Stimulated activated CD4-positive, alpha-beta T cell treated with anti-CD3 and anti-CD28 coated beads, Interleukin-4, amount 100 ng/mL, for 1 hour (primary cell): ENCODE results near the gene LRRC25.

Experiments used
- DNase-seq: peaks from one replicate; pipeline ENCODE4 v3.0.0-alpha.2; 2020

Gene LRRC25

DNA sequence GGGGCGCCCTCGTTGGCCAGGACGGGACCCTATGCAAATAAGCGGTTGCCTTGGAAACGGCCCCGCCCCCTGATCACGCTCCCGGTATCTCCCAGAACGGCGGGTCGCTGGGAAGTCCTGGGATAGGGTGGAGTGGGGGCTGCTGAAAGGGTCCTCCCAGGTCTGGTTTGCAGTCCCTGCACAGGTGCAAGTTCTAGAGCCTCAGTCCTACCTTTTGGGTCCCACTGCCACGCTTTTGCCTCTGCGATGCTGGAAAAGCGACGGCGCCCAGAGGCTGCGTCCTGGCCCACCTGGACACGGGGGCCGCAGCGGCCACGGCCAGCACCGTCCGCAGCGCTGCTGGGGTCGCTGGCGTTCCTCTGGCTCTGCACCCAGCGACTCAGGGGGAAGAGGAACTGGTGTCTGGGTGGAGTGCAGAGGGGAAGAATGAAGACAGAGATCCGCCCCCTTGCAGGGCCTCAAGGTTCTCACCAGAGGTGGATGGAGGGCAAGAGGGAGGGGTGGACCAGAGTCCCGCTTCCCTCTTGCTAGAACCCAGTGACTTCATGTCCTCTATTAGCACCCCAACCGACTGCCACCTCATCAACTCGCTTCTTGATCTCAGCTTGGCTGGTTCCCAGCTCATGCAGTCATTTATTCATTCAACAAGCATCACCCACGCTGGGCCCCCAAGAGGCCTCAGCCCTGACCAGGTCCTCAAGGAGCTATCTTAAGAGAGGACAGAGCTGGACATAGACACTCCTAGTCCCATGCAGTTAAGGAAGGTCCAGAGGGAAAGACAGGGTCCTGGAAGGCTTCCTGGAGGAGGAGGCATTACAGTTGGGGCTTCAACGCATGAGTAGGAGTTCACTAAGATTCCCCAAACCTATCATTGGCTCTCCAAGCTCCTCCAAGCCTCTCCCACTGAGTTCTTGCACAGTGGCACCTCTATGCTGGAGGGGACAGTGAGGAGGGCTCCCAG is at the start of gene LRRC25:
TSS of gene LRRC25 (minus strand) at position 381 of the 961 bp plus-strand sequence. CDS start 659 bp downstream, outside the sequence.
- no peak for DNase-seq

DNA sequence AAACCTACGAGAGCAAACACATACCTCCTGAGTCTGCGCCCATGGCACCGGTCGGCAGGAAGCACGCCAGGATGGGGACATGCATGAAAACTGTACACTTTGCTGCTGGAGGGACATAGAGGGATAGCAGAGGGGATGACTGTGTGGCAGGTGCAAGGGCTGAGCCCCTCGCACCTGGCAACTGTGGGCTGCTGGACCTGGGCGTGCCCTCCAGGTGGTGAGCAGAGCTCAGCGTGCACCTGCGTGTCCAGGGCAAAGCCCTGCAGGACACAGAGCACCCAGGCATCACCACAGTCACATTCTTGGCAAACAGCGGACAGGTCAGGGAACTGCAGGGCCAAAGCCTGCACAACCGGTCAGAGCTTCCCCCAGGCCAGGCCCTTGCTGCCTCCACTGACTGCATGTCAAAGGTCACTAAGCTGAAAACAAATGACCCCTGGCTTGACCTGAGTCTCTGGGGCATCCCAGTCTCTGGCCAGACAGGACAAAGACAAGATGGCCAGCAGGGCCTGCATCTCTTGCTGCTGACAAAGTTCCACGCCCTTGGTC is 49.5 kb upstream of the LRRC25 start:
- no peak for DNase-seq

DNA sequence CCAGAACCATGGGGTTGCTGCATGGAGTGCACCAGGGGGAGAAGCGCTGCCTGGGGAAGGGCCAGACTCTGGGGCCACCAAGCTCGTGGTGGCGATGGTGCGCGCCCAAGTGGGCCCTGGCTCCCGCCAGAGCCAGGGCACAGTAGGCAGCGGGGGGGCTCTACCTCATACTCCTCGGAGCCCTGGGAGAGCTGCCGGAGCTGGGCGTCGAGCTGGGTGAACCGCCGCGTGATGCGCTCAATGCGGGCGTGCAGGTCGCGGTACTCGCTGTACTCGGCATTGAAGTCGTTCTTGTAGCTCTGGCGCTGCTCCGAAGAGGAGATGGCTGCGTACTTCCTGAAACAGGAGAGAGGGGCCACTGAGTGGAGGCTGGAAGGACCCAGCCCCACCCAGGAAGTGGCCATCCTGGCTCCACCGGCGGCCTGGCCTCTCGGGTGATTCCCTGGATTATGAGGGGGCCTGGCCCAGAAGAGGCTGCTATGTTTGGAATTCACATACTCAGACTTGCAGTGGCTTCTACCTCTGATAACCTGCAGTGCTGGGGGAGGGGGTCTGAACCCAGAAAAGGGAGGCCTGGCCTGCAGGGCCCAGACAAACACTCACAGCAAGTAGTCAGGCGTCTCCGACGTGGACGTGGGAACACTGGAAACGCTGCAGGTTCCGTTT is 48.9 kb upstream of the LRRC25 start:
- no peak for DNase-seq

DNA sequence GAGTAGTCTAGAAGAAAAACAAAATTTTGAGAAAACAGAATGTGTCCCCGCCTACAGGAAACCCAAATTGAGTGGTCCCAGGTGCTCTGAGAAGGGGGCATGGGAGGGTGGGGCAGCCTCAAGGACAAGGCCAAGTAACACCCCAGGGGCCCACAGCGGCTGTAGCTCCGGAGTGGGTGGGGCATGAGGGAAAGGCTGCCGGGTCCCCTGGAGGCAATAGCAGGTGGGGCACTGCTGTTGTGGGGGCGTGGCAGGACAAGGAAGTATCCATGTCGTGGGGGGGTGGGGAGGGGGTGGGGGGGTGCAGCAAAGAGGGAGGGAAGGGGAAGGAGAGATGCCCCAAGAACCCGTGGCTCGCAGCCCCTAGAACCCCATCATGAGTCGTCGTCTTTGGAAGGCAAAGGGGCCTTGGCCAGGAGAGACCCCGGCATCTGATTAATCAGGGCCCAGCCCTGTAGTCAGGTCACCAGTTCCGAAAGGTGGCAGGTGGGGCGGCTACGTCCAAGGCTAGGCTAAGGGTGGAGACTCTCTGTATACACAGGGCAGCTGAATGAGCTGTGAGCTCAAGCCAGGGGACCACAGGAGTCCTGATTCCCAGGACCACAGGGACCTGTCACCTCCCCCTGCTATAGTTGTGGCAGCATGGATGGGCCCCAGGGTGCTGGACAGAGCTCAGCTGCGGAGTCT is 48.0 kb upstream of the LRRC25 start:
- no peak for DNase-seq

DNA sequence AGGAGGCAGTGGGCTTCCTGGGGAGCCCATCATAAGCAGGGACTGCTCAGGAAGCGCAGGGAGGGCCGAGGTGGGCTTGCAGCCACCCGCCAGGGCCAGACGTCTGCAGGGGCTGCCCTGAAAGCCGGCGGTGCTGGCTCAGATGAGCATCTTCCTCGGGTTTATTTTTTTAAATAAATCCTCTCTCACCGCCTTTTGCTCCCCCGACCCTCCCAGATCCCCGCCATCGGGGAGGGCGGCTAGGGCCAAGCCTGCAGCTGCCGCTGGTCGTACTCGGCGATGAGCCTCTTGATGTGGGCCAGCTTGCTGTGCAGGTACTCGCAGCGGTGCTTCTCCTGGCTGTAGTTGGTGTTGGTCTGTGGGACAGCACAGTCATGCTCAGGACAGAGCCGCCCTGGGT is 47.1 kb upstream of the LRRC25 start:
- no peak for DNase-seq

DNA sequence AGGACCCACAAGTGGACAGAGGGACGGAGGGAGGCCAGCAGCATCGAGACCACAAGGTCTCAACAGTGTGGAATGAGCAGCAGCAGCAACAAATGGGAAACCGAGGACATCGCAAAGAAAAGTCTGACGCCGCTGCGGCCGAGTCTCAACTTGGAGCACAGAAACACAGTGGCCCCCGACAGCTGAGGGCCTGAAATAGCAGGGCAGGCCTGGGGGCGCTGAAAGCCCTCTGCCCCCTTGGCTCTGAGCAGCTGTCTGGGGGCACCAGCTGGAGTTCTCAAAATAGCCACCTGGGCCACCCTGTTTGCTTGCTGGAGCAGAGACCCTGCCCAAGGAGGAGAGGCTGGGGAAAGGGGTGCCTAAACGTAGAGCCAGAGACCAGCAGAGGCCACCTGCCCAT is 46.4 kb upstream of the LRRC25 start:
- no peak for DNase-seq

DNA sequence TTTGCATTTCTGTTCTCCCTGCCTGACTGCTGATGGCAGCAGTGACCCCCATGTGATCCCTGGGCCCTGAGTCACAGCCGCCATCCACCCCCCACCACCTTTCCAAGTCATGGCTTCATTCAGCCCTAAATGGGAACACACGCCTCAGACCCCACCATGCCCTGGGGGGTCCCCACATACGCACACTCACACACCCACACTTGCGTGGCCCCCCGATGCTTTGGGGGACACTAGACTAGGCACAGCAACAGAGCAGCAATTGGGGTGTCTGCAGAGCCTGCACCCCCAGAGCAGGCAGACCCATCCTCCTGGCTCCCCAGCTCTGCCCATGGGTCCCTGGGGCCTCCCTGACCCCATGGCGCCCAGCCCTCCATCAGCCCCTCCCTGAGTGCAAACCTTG is 46.0 kb upstream of the LRRC25 start:
- DNase-seq: no peak

DNA sequence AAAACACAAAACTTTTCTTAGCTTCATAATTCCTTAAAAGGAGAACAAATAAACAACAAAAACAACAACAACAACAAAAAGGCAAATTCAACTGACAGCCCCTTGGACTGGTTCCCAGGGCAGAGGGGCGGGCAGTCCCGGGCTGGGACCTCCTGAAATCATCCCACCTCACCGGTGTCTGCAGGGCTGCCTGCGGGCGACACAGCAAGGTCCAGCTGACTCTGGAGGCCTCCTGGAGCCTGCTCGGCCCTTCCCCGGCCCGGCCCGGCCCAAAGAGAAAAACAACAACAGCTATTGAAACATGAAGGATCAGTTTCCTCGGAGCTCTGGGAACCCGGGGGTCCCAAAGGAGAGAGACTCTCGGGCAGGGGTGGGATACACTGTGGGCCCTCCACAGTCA is 45.5 kb upstream of the LRRC25 start:
- DNase-seq: no peak

DNA sequence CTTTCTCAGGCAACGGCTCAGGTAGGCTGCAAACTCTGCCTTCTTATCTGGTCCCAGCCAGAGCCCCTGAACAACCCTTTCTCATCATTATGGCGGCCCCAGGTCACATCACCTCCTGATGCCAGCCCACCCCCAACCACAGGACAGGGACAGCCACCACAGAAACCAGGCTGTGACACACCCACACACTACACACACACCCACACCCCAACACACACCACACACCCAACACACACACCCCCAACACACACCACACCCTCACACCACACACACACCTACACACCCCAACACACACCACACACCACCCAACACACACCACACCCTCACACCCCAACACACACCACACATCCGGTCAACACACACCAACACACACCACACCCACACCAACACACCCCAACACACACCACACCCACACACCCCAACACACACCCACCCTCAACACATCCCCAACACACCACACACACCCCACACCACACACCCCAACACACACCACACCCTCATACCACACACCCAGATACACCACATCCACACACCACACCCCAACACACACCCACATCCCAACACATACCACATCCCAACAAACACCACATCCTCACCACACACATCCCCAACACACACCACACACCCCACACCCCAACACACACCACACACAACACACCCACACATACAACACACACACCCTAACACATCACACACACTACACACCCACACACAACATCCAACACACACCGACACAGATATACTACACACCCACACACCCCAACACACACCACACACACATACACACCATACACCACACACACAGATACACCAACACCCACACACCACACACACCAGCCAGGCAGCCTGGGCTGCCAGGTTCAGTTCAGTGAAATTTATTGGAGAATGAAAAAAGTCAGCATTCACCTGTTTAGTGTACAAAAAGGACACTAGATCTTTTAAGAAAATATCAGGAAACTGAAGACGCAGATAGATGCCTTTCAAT is 44.7 kb upstream of the LRRC25 start:
- no peak for DNase-seq

DNA sequence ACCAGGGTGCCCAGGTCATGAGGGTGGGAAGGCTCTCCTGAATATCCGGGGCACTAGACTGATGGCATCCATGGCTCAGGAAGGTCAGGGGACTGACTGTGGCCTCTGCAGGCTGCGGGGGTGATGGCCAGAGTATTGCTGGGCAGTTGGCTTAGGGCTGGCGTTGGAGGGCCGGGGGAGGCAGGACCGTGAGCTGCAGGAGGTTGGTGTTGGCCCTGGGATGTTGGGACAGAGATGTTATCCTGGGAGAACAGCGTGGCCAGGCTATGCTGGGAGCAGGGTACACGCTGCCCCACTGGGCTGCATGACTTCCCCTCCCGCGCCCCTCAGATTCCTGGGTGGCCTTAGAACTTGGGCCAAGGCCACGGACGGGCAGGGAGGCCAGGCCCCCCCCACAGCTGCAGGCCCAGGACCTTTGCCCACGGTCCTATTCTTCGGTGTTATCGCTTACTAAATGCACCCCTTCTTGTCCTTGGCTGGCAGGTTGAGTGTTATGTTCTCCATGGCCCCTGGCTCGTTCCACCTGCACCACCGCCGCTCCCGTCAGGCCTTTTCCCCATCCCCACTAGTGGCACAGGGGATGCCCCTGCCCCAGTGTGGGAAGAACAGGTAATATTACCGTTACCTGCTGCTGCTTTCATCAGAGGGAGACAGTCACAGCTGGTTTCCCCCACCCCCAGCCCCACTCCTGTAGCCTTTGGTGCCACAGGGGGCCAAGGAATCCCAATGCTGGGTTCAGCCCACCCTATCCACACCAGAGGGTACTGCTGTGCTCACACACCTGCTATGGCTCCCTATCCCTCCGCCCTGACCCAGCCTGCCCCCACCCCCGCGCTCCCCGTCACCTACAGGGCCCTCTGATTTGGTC is 43.7 kb upstream of the LRRC25 start:
- DNase-seq: no peak

DNA sequence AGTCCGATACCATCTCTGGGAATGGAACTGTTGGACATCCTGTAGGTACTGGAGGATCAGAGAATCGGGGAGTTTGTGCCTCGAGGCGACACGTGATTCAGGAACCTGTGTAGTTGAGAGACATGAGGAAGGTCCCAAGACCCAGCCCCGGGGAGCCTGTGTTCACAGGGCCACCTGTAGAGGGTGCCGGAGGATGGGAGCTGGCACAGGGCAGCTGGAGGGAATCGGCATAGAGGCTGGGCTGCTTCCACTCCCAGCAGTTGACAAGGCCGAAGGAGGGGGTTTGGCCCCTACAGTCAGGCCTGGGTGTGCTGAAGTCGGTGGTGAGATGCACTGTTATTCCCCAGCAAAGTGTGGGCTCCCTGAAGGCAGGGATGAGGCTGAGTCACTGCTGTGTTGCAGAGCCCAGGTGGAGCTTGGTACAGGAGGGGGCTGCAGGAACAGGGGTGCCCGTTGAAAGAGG is 43.0 kb upstream of the LRRC25 start:
- no peak for DNase-seq

DNA sequence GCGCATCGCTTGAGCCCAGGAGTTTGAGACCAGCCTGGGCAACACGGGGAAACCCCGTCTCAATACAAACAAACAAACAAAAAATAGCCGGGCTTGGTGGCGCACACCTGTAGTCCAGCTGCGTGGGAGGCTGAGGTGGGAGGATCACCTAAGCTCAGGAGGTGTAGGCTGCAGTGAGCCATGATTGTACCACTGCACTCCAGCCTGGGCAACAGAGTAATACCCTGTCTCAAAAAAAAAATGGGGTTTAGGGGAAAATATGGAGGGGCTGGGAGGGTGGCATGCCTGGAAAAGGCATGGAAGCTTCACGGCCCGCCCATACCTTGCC is 42.5 kb upstream of the LRRC25 start:
- DNase-seq: no peak

DNA sequence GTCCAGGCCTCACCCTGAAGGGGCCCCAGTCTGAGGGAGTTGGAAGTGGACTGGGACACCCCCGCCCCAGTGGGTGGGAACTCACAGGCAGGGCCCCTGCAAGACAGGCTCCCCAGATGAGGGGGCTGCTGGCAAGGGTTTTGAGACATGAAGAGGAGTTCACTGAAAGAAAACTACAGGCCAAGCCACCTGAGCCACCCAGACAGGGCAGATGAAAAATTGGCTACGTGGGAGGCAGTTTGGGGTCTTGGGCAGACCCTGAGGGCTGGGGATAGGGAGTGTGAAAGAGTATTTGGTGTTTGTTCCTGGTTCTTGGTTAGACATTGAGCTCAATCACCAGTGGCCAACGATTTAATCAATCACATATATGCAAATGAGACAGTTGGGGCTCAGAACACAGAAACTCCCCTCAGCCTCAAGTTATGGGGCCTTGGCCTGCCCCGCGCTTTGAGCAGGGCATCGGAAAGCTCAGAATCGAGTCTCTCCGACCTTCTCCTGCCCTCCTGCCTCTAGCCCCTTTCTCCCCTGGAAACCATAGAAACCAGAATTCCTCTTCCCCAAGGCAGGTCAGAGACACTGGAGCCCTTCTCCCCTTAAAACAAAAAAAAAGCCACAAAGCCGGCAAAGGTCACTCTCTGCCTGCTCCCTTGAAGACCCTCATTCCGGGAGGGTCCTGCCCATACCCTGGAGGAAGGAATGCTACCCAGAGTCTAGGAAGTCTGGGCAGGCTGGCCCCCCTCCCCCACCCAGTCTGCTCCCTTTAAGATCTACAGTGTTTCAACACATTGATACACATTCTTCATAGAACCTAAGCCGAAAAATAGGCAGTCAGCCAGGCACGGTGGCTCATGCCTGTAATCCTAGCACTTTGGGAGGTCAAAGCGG is 41.8 kb upstream of the LRRC25 start:
- DNase-seq: no peak

DNA sequence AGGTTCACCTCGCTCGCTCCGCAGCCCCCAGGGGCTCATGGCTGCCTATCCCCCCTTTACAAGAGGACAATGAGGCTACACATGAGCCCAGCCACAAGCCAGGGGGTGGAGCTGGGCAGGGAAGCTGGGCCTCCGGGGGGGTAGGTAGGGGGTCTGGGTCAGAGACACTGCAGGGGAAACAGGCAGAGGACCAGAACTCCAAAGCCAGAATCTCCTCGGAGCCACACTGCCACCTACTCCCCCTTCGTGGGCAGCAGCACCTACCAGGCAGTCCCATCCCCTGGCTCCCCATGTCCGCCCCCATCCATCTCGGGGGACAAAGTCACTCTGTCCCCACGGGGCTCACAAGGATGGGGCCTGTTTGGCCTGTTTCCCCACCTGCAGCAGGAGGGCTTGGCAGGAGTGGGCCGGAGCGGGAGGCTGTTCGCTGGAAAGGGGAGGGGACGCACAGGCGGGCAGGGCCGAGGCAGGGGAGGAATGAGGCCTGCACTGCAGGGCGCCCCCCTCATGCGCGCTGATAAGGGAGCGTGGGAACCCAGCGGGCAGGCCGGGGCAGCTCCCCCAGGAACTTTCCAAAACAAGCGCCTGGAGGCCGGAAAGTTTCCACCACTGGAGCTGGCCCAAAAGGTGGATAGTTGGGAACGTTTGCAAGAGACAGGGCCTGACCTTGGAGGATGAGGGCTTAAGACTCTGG is 41.1 kb upstream of the LRRC25 start:
- no peak for DNase-seq

DNA sequence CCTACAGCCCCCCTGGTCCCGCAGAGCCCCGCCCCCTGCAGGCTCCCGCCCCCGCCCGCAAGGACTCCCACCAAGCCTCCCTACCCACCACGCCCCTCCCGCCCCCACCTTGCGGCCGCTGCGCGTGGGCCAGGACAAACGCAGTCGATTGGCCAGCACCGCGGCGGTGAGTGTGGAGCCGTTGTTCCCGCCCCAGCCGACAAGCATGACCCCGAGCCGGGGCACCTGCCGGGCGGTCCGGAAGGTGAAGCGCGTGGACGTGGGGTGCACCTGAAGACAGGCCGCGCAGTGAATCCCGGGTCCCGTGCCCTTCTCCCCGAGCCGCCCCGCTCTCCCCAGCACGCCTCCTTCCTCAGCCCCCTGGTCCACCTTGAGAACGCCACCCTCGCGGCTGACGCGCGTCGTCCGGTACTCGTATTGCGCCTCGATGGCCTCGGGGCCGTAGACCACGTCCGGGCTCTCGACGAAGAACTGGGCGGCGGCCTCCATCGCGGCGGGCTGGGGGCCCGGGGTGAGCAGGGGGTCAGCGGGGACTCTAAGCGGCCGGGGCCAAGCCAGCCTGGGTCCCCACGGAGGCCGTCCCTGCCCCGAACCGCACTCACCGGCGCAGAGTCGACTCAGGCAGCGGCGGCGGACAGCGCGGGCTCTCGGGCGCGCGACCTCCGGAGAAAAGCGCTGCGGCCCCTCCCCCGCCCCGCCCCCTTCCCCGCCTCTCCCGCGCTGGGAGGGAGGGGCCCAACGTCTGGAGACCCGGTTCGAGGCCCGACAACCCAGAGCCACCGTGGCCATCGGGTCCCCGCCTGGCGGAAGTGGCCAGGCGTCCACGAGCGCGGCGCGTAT is 40.3 kb upstream of the LRRC25 start, which contains the start of gene ISYNA1:
TSS of gene ISYNA1 (minus strand) at position 643 of the 840 bp plus-strand sequence. CDS start at position 489, 154 bp downstream.
- DNase-seq: peak; percentile 52

DNA sequence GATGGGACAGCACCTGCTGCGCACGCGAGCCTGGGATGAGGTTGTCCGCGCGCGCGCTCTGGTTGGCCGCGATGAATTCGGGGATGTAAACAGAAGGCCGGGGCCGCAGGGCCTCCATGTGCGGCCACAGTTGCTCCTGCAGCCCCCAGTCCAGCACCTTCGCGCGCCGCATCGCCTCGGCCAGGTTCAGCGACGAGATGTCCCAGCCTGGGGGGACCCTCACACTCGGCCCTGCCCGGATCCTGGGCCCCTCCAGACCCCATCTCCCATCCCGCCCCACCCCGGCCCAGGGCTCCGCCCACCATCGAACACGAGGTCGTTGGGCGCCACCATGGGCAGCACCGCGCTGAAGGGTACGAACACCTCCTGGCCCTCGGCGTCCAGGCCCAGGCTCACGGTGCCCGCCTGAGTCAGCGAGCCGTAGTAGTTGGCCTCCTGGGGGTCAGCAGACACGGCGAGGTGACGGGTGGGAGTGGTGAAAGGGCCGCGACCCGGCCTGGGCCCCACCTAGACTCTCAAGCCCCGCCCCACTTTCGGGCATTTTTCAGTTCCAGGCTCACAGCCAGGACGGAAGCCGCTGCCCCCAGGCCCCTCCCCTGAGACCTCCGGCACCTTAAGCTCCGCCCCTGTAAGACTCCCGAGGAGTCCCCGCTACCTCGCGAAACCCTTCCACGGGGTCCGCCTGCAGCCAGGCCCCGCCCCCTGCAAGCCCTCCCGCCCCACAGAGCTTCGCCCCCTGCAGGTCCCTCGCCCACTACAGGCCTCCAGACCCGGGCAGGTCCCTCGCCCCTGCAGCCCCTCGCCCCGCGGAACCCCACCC is 39.5 kb upstream of the LRRC25 start:
- DNase-seq: peak; percentile 68
